Neural crest cell (in vitro differentiated cells): Measurements from ENCODE around the gene NPIPB2. TPM values are rescaled to one million over a fixed set of nuclear protein-coding genes. Genes with fewer than 3 reads are reported as not detected.

Experiments used
- DNase-seq: peaks from one replicate; pipeline ENCODE4 v3.0.0; 2021; ENCODE audit warnings: low read depth, mixed read lengths, low spot score
- H3K27ac Mint-ChIP-seq: one replicate; pipeline ENCODE4 v1.8.0; 2021; ENCODE audit warnings: mild to moderate bottlenecking, mixed read lengths; ENCODE audit not compliant: unreplicated experiment
- H3K27me3 Mint-ChIP-seq: 2 replicates; pipeline ENCODE4 v1.8.0; 2021; ENCODE audit warnings: low read depth, mild to moderate bottlenecking, mixed read lengths
- H3K36me3 Mint-ChIP-seq: 2 replicates; pipeline ENCODE4 v1.8.0; 2021; ENCODE audit warnings: low read depth, mild to moderate bottlenecking, mixed read lengths
- H3K4me1 Mint-ChIP-seq: 2 replicates; pipeline ENCODE4 v1.8.0; 2021; ENCODE audit warnings: mixed read lengths
- H3K4me3 Mint-ChIP-seq: one replicate; pipeline ENCODE4 v1.8.0; 2021; ENCODE audit warnings: mild to moderate bottlenecking, mixed read lengths
- H3K9me3 Mint-ChIP-seq: 2 replicates; pipeline ENCODE4 v1.8.0; 2021; ENCODE audit warnings: mixed read lengths
- CTCF ChIP-seq: fragments of 200-600 bp; sonication (generic); conservative IDR thresholded peaks from 2 replicates; pipeline ENCODE4 v1.5.0; 2021; ENCODE audit warnings: antibody characterized with exemption, mild to moderate bottlenecking
- total RNA-seq: library from RNA; stranded (reverse); gene quantifications from 2 replicates; pipeline ENCODE4 v1.2.1, GENCODE V29; 2021

Gene NPIPB2
- total RNA-seq, 1 donor from 2014 or later: 10.1 TPM

GRCh38 chr16:11884035-11884434 is 57.8 kb downstream of the NPIPB2 start:
- Mint-ChIP-seq H3K36me3 (peaks cover 8% of the 10 kb centered on the region), H3K4me1 (no peaks in the 10 kb centered on the region), H3K9me3 (no peaks in the 10 kb centered on the region), H3K27me3 (no peaks in the 10 kb centered on the region), H3K4me3 (no peak overlapping the region), H3K27ac (no peak overlapping the region)
- DNase-seq: no peak
- no peak for TF ChIP-seq CTCF

- no peak overlapping the region for H3K27ac Mint-ChIP-seq
- peaks cover 13% of the 10 kb centered on the region for H3K36me3 Mint-ChIP-seq
- no peak for TF ChIP-seq CTCF
- no peaks in the 10 kb centered on the region for H3K9me3 Mint-ChIP-seq
- H3K27me3 Mint-ChIP-seq: no peaks in the 10 kb centered on the region
- H3K4me3 Mint-ChIP-seq: no peak overlapping the region
- H3K4me1 Mint-ChIP-seq: no peaks in the 10 kb centered on the region
- DNase-seq: no peak
These were observed 61.8 kb downstream of the NPIPB2 start for GRCh38 chr16:11880007-11880406.

GRCh38 chr16:11877374-11877773 is 64.5 kb downstream of the NPIPB2 start:
- H3K36me3 Mint-ChIP-seq: peaks cover 13% of the 10 kb centered on the region
- H3K27me3 Mint-ChIP-seq: no peaks in the 10 kb centered on the region
- TF ChIP-seq CTCF: no peak
- no peak overlapping the region for H3K27ac Mint-ChIP-seq
- no peak overlapping the region for H3K4me3 Mint-ChIP-seq
- H3K9me3 Mint-ChIP-seq: no peaks in the 10 kb centered on the region
- no peaks in the 10 kb centered on the region for H3K4me1 Mint-ChIP-seq
- DNase-seq: no peak

Other genes with a start within 250 kb of the NPIPB2 start
- gene TXNDC11, start 199.2 kb downstream of the NPIPB2 start, total RNA-seq: 16.9 and 18.5 TPM in 2 replicates
- 66.5 and 74.6 TPM in 2 replicates for gene ZC3H7A, start 144.8 kb downstream of the NPIPB2 start, total RNA-seq
- 199 and 205 TPM in 2 replicates for gene RSL1D1, start 90.5 kb downstream of the NPIPB2 start, total RNA-seq
- 126 and 127 TPM in 2 replicates for gene GSPT1, start 26.1 kb downstream of the NPIPB2 start, total RNA-seq
- gene TNFRSF17, start 23.2 kb upstream of the NPIPB2 start, total RNA-seq: not detected in 2 replicates
- gene SNX29, start 34.7 kb upstream of the NPIPB2 start, total RNA-seq: 15.1 and 17.5 TPM in 2 replicates